Upper lobe of right lung (tissue), 1 donor: ENCODE results near the gene RNF220. TPM values are rescaled to one million over a fixed set of nuclear protein-coding genes. Genes with fewer than 3 reads are reported as not detected.
A peak's percentile ranks its signal among the peaks of the same experiment; 100 is the strongest.

ENCODE experiments used
- ATAC-seq: fragments of 200-7000 bp; cut with Tn5 transposase; one replicate; pipeline ENCODE4 v1.9.1; 2020; ENCODE audit warnings: mild to moderate bottlenecking, moderate library complexity
- DNase-seq: peaks from one replicate; pipeline ENCODE4 v3.0.0-alpha.2; 2020
- H3K27ac ChIP-seq: fragments of 200-600 bp; one replicate; pipeline ENCODE4 v1.8.0; 2022
- H3K27me3 ChIP-seq: fragments of 200-600 bp; one replicate; pipeline ENCODE4 v1.8.0; 2022; ENCODE audit warnings: mild to moderate bottlenecking
- H3K36me3 ChIP-seq: fragments of 200-600 bp; one replicate; pipeline ENCODE4 v1.8.0; 2022
- H3K4me1 ChIP-seq: fragments of 200-600 bp; one replicate; pipeline ENCODE4 v1.8.0; 2022
- H3K4me3 ChIP-seq: fragments of 200-600 bp; one replicate; pipeline ENCODE4 v1.8.0; 2022; ENCODE audit warnings: mild to moderate bottlenecking
- H3K9me3 ChIP-seq: fragments of 200-600 bp; one replicate; pipeline ENCODE4 v1.8.0; 2022
- CTCF ChIP-seq: fragments of 200-600 bp; IDR thresholded peaks from one replicate; pipeline ENCODE4 v1.8.0; 2022; ENCODE audit warnings: antibody characterized with exemption
- intact Hi-C: fragments of 100-400 bp; cut with DNase I; formaldehyde crosslinking; loops from one replicate; pipeline ENCODE4 v1.11.0; 2022
- total RNA-seq: library from RNA; stranded (reverse); fragmentation: NEBNext Ultra II Directional; extraction: Animal tissue kit (Norgen Biotek cat#: 25700); gene quantifications from one replicate; pipeline ENCODE4 v1.2.1, GENCODE V29; 2021
- donor health status: DM: no; HTN: yes; CAD: no; lungs with severe emphysema.

RNF220 gene
- total RNA-seq, 1 donor from 2014 or later, result 72.6 TPM

GRCh38 chr1:44546403-44547053, 141.5 kb downstream of the RNF220 start:
- Histone ChIP-seq H3K27me3 (peaks cover 11% of the 10 kb centered on the region), H3K36me3 (no peaks in the 10 kb centered on the region), H3K9me3 (no peaks in the 10 kb centered on the region), H3K4me3 (no peak overlapping the region), H3K4me1 (no peaks in the 10 kb centered on the region), H3K27ac (no peak overlapping the region)
- intact Hi-C loops, result no loop called here
- peak; percentile 41 for DNase-seq
- ATAC-seq, result no peak
- TF ChIP-seq CTCF, result no peak

GRCh38 chr1:44547361-44547760, 142.3 kb downstream of the RNF220 start:
- H3K4me1 ChIP-seq, result no peaks in the 10 kb centered on the region
- intact Hi-C loops, result no loop called here
- DNase-seq (no peak), ATAC-seq (no peak)
- no peak overlapping the region for H3K27ac ChIP-seq
- H3K27me3 ChIP-seq, result peaks cover 11% of the 10 kb centered on the region
- H3K9me3 ChIP-seq, result no peaks in the 10 kb centered on the region
- TF ChIP-seq CTCF, result no peak
- no peak overlapping the region for H3K4me3 ChIP-seq
- no peaks in the 10 kb centered on the region for H3K36me3 ChIP-seq

DNA sequence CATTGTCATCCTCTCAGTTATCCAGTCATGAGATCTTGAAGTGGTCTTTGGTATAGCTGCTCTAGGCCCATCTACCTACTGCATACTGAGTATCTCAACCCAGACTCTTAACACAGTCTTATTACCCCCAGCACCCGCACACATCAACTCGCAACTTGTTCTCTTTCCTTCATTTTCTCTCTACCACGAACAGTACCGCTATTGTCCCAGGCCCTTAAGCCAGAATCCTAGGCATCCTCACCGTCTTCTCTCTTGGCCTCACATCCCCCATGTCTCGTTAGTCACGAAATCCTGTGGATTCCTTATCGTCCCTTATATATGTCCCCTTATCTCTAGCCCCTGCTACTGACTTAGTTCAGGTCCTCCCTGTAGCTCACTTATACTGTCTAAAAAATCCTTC, 142.8 kb downstream of the RNF220 start:
- intact Hi-C loops, result no loop called here
- no peaks in the 10 kb centered on the region for H3K4me1 ChIP-seq
- ATAC-seq, result no peak

GRCh38 chr1:44549510-44549909, 144.5 kb downstream of the RNF220 start:
- no peaks in the 10 kb centered on the region for H3K36me3 ChIP-seq
- no peaks in the 10 kb centered on the region for H3K4me1 ChIP-seq
- DNase-seq, result no peak
- H3K9me3 ChIP-seq, result no peaks in the 10 kb centered on the region
- ATAC-seq, result no peak
- intact Hi-C loops, result no loop called here
- H3K27ac ChIP-seq, result no peak overlapping the region
- no peak overlapping the region for H3K4me3 ChIP-seq
- H3K27me3 ChIP-seq, result no peaks in the 10 kb centered on the region
- TF ChIP-seq CTCF, result no peak

More for the DNA sequence above, 142.8 kb downstream of the RNF220 start:
- H3K27ac ChIP-seq, result no peak overlapping the region
- DNase-seq, result no peak
- no peak overlapping the region for H3K4me3 ChIP-seq
- no peaks in the 10 kb centered on the region for H3K36me3 ChIP-seq
- peaks cover 8% of the 10 kb centered on the region for H3K27me3 ChIP-seq
- no peaks in the 10 kb centered on the region for H3K9me3 ChIP-seq
- TF ChIP-seq CTCF, result no peak

GRCh38 chr1:44553127-44553758, 148.2 kb downstream of the RNF220 start:
- ATAC-seq (no peak), DNase-seq (no peak)
- Histone ChIP-seq H3K27ac (no peak overlapping the region), H3K27me3 (no peaks in the 10 kb centered on the region), H3K9me3 (no peaks in the 10 kb centered on the region), H3K4me3 (no peak overlapping the region), H3K36me3 (no peaks in the 10 kb centered on the region), H3K4me1 (no peaks in the 10 kb centered on the region)
- TF ChIP-seq CTCF, result no peak
- intact Hi-C loops, result no loop called here
